Measurements from ENCODE around the gene TSPAN8. TPM values are rescaled to one million over a fixed set of nuclear protein-coding genes. Genes with fewer than 3 reads are reported as not detected.

The TSPAN8 gene
- total RNA-seq, 5 donors from 2014 or later (not counting 1 experiment from before 2014, with no cell fraction given) = 0.28 to 0.70 (median 0.30) TPM; not detected in 2

DNA sequence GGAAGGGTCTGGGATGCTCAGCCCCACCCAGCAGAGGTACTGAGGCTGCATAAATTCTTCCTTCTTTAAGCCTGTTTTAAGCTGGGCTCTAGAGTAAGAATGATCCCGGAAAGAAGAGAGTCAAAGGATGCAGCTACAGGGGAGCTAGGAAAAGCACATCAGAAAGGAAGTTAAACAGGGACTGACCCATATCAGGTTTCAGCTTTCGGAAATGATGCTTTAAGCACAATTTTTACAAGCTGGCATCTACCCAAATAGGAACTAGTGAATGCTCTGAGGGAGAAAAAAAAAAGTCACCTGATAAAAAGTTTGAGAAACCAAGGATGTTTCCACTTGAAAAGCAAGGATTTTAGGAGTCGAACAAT lies 22.0 kb downstream of the TSPAN8 start:
- no peak for ATAC-seq (replicated peaks in 1 of 4)
- WGBS (ENCODE audit: insufficient coverage) = 64% methylated on average over 1 of the region's 3 CpGs
- POLR2A ChIA-PET = no interaction called here

DNA sequence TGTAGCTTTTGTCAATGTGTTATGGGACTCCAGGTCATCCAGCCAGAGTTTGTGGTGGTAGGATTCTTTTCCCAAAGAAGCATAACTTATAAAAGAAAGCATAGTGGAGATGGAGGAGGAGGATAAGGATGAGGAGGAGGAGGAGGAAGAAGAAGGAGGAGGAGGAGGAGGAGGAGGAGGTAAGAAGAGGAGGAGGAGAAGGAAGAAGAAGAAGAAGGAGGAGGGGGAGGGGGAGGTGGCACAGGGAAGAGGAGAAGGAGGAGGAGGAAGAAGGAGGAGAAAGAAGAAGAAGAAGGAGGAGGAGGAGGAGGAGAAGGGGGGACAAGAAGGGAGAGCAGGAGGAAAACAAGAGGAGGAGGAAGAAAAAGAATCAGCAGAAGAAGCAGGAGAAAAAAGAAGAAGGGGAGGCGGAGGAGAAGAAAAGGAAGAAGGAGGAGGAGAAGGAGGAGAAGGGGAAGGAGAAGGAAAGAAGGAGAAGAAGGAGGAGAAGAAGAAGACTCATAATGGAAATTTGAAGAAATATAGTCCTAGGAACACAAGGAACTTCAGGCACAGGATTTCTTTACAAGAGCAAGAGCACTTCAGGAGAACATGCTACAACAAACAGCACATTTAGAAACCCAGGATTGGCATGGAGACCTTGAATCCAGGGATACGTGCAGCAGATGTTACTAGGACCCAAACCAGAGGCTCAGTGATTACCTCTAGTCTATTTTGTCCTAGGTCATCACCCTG lies 22.6 kb downstream of the TSPAN8 start:
- Histone ChIP-seq H3K27ac (ENCODE audit: low read length) (no peak overlapping the region), H3K27me3 (replicated peaks in 1 of 2; ENCODE audit: control insufficient read depth in 2 of 2, extremely low read depth in 1 of 2, insufficient read depth in 2 of 2, low read length in 1 of 2) (no peaks in the 10 kb centered on the region), H3K9me3 (no peaks in the 10 kb centered on the region), H3K36me3 (ENCODE audit: control insufficient read depth in 2 of 2, extremely low read depth in 1 of 2, insufficient read depth in 1 of 2, low read length in 1 of 2) (no peaks in the 10 kb centered on the region), H3K4me1 (ENCODE audit: control insufficient read depth in 1 of 2, extremely low read depth in 1 of 2, insufficient read depth in 2 of 2, low read length in 2 of 2) (no peaks in the 10 kb centered on the region), H3K4me3 (ENCODE audit: control insufficient read depth in 1 of 2, extremely low read depth in 1 of 2, low read length in 1 of 2) (no peak overlapping the region)
- Mint-ChIP-seq H3K4me1 (no peaks in the 10 kb centered on the region), H3K9me3 (peaks cover 2 to 5% (median 3%) of the 10 kb centered on the region in 3 donors), H3K4me3 (no peak overlapping the region), H3K27ac (no peak overlapping the region), H3K36me3 (no peaks in the 10 kb centered on the region), H3K27me3 (no peaks in the 10 kb centered on the region)
- WGBS (ENCODE audit: insufficient coverage) = 56% methylated on average over 2 of the region's 2 CpGs
- CTCF ChIA-PET = no interaction called here
- no peak for DNase-seq
- no peak for ATAC-seq (replicated peaks in 1 of 4)
- POLR2A ChIA-PET = interaction anchor here in 1 of 2 donors (0.6 kb wide), 1 partner anchor 151 kb away, joined by 3 read pairs; no protein-coding TSS in a partner anchor

More for the DNA sequence above, 22.0 kb downstream of the TSPAN8 start:
- no peaks in the 10 kb centered on the region for H3K27me3 Mint-ChIP-seq
- H3K27ac ChIP-seq (ENCODE audit: low read length) = no peak overlapping the region
- CTCF ChIA-PET = no interaction called here
- no peak overlapping the region for H3K4me3 Mint-ChIP-seq
- H3K4me1 ChIP-seq (ENCODE audit: control insufficient read depth in 1 of 2, extremely low read depth in 1 of 2, insufficient read depth in 2 of 2, low read length in 2 of 2) = no peaks in the 10 kb centered on the region
- H3K9me3 Mint-ChIP-seq = peaks cover 2 to 5% (median 3%) of the 10 kb centered on the region in 3 donors
- H3K4me3 ChIP-seq (ENCODE audit: control insufficient read depth in 1 of 2, extremely low read depth in 1 of 2, low read length in 1 of 2) = no peak overlapping the region
- H3K36me3 Mint-ChIP-seq = no peaks in the 10 kb centered on the region
- H3K27ac Mint-ChIP-seq = no peak overlapping the region
- DNase-seq = no peak
- H3K27me3 ChIP-seq (replicated peaks in 1 of 2; ENCODE audit: control insufficient read depth in 2 of 2, extremely low read depth in 1 of 2, insufficient read depth in 2 of 2, low read length in 1 of 2) = no peaks in the 10 kb centered on the region
- no peaks in the 10 kb centered on the region for H3K4me1 Mint-ChIP-seq
- no peaks in the 10 kb centered on the region for H3K36me3 ChIP-seq (ENCODE audit: control insufficient read depth in 2 of 2, extremely low read depth in 1 of 2, insufficient read depth in 1 of 2, low read length in 1 of 2)
- H3K9me3 ChIP-seq = no peaks in the 10 kb centered on the region

DNA sequence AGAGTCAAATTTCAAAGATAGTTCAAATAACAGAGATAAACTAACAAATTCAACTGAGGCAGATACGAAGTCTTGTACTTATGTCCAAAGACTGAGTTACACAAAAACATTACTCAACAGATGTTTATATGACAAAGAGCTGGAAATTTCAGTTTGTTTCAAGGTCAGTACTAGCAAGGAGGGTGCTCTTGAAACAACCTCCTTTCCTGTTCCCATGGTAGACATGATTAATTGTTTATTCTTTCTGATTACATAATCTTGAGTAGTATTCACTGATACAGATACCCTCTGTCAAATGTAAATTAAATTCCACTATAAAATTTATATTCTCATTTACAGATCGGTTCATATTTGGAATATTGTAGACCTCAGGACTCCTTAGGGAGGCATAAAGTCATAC lies 23.4 kb downstream of the TSPAN8 start:
- Histone ChIP-seq H3K27me3 (replicated peaks in 1 of 2; ENCODE audit: control insufficient read depth in 2 of 2, extremely low read depth in 1 of 2, insufficient read depth in 2 of 2, low read length in 1 of 2) (no peaks in the 10 kb centered on the region), H3K27ac (ENCODE audit: low read length) (no peak overlapping the region), H3K4me1 (ENCODE audit: control insufficient read depth in 1 of 2, extremely low read depth in 1 of 2, insufficient read depth in 2 of 2, low read length in 2 of 2) (no peaks in the 10 kb centered on the region), H3K4me3 (ENCODE audit: control insufficient read depth in 1 of 2, extremely low read depth in 1 of 2, low read length in 1 of 2) (no peak overlapping the region), H3K36me3 (ENCODE audit: control insufficient read depth in 2 of 2, extremely low read depth in 1 of 2, insufficient read depth in 1 of 2, low read length in 1 of 2) (no peaks in the 10 kb centered on the region), H3K9me3 (no peaks in the 10 kb centered on the region)
- ChIA-PET POLR2A (interaction anchor here in 1 of 2 donors (0.6 kb wide), 1 partner anchor 150 kb away, joined by 3 read pairs; no protein-coding TSS in a partner anchor), CTCF (no interaction called here)
- WGBS (ENCODE audit: insufficient coverage) = no CpG with 5 or more reads among the region's 2 CpGs
- DNase-seq (no peak), ATAC-seq (replicated peaks in 1 of 4) (no peak)
- Mint-ChIP-seq H3K27ac (no peak overlapping the region), H3K27me3 (no peaks in the 10 kb centered on the region), H3K9me3 (peaks cover 2 to 5% (median 3%) of the 10 kb centered on the region in 3 donors), H3K4me3 (no peak overlapping the region), H3K36me3 (no peaks in the 10 kb centered on the region), H3K4me1 (no peaks in the 10 kb centered on the region)

DNA sequence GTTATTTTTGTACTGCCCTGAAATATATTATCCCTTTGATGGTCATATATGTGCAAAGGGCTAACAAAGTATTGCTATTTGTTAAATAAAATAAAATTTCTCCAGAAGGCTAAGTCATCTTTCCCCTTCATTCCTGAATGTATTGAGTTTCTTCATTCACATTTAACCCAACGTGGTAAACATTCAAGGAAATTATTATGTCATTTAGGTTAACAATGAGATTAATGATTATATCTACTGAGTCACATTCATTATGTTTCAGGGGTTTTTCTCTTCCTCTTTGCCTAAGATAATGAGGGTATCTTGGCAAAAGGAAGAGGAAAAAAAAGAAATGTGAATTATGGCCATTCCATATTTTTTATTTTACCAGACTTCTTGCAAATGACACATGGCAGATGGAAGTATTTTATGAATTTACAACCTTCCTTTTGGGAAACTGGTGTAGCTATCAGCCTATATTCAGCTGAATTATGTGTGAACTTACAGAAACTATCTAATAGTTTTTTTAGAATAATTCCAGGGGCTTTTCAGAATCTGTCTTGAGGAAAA lies 27.2 kb downstream of the TSPAN8 start:
- POLR2A ChIA-PET = no interaction called here

DNA sequence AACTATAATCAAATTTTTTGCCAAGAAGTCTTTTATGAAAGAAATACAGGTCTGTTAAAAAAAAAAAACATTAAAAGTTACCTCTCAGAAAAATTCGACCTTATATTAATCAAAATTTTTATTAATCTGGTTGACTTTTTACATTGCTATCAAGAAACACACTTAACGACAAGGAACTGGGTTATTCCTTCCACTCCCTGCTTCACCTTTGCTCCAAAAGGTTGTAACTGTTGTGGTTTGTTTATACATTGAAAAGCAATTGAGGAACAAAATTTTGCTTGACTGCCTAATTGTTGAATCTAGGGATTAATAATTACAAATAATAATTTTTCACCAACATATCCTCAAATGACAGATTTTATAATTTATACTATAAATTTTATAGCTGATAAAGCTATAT lies 28.4 kb downstream of the TSPAN8 start:
- no CpG with 5 or more reads among the region's 2 CpGs for whole genome bisulfite sequencing (ENCODE audit: insufficient coverage)
- H3K4me1 Mint-ChIP-seq = no peaks in the 10 kb centered on the region
- ChIA-PET POLR2A (no interaction called here), CTCF (no interaction called here)
- DNase-seq (no peak), ATAC-seq (replicated peaks in 1 of 4) (no peak)
- no peak overlapping the region for H3K4me3 Mint-ChIP-seq
- no peak overlapping the region for H3K4me3 ChIP-seq (ENCODE audit: control insufficient read depth in 1 of 2, extremely low read depth in 1 of 2, low read length in 1 of 2)
- no peaks in the 10 kb centered on the region for H3K36me3 ChIP-seq (ENCODE audit: control insufficient read depth in 2 of 2, extremely low read depth in 1 of 2, insufficient read depth in 1 of 2, low read length in 1 of 2)
- no peaks in the 10 kb centered on the region for H3K27me3 ChIP-seq (replicated peaks in 1 of 2; ENCODE audit: control insufficient read depth in 2 of 2, extremely low read depth in 1 of 2, insufficient read depth in 2 of 2, low read length in 1 of 2)
- H3K27me3 Mint-ChIP-seq = no peaks in the 10 kb centered on the region
- H3K9me3 Mint-ChIP-seq = peaks cover 0 to 3% (median 2%) of the 10 kb centered on the region in 3 donors
- H3K27ac Mint-ChIP-seq = no peak overlapping the region
- no peak overlapping the region for H3K27ac ChIP-seq (ENCODE audit: low read length)
- no peaks in the 10 kb centered on the region for H3K4me1 ChIP-seq (ENCODE audit: control insufficient read depth in 1 of 2, extremely low read depth in 1 of 2, insufficient read depth in 2 of 2, low read length in 2 of 2)
- no peaks in the 10 kb centered on the region for H3K9me3 ChIP-seq
- H3K36me3 Mint-ChIP-seq = no peaks in the 10 kb centered on the region

More for the DNA sequence above, 27.2 kb downstream of the TSPAN8 start:
- peaks cover 2 to 3% (median 3%) of the 10 kb centered on the region in 3 donors for H3K9me3 Mint-ChIP-seq
- no CpG with 5 or more reads among the region's 1 CpG for WGBS (ENCODE audit: insufficient coverage)
- no peak for ATAC-seq (replicated peaks in 1 of 4)
- no peak for DNase-seq
- Histone ChIP-seq H3K4me1 (ENCODE audit: control insufficient read depth in 1 of 2, extremely low read depth in 1 of 2, insufficient read depth in 2 of 2, low read length in 2 of 2) (no peaks in the 10 kb centered on the region), H3K27ac (ENCODE audit: low read length) (no peak overlapping the region), H3K4me3 (ENCODE audit: control insufficient read depth in 1 of 2, extremely low read depth in 1 of 2, low read length in 1 of 2) (no peak overlapping the region), H3K27me3 (replicated peaks in 1 of 2; ENCODE audit: control insufficient read depth in 2 of 2, extremely low read depth in 1 of 2, insufficient read depth in 2 of 2, low read length in 1 of 2) (no peaks in the 10 kb centered on the region), H3K9me3 (no peaks in the 10 kb centered on the region), H3K36me3 (ENCODE audit: control insufficient read depth in 2 of 2, extremely low read depth in 1 of 2, insufficient read depth in 1 of 2, low read length in 1 of 2) (no peaks in the 10 kb centered on the region)
- H3K4me1 Mint-ChIP-seq = no peaks in the 10 kb centered on the region
- no peaks in the 10 kb centered on the region for H3K36me3 Mint-ChIP-seq
- CTCF ChIA-PET = no interaction called here
- no peak overlapping the region for H3K27ac Mint-ChIP-seq
- no peak overlapping the region for H3K4me3 Mint-ChIP-seq
- no peaks in the 10 kb centered on the region for H3K27me3 Mint-ChIP-seq

- no peak overlapping the region for H3K27ac Mint-ChIP-seq
- H3K9me3 Mint-ChIP-seq = peaks cover 0 to 3% (median 0%) of the 10 kb centered on the region in 3 donors
- Histone ChIP-seq H3K4me1 (ENCODE audit: control insufficient read depth in 1 of 2, extremely low read depth in 1 of 2, insufficient read depth in 2 of 2, low read length in 2 of 2) (no peaks in the 10 kb centered on the region), H3K27me3 (replicated peaks in 1 of 2; ENCODE audit: control insufficient read depth in 2 of 2, extremely low read depth in 1 of 2, insufficient read depth in 2 of 2, low read length in 1 of 2) (no peaks in the 10 kb centered on the region), H3K36me3 (ENCODE audit: control insufficient read depth in 2 of 2, extremely low read depth in 1 of 2, insufficient read depth in 1 of 2, low read length in 1 of 2) (no peaks in the 10 kb centered on the region), H3K27ac (ENCODE audit: low read length) (no peak overlapping the region), H3K4me3 (ENCODE audit: control insufficient read depth in 1 of 2, extremely low read depth in 1 of 2, low read length in 1 of 2) (no peak overlapping the region), H3K9me3 (no peaks in the 10 kb centered on the region)
- no peak overlapping the region for H3K4me3 Mint-ChIP-seq
- WGBS (ENCODE audit: insufficient coverage) = no CpG with 5 or more reads among the region's 1 CpG
- ChIA-PET CTCF (no interaction called here), POLR2A (no interaction called here)
- ATAC-seq (replicated peaks in 1 of 4) (no peak), DNase-seq (no peak)
- no peaks in the 10 kb centered on the region for H3K27me3 Mint-ChIP-seq
- no peaks in the 10 kb centered on the region for H3K4me1 Mint-ChIP-seq
- H3K36me3 Mint-ChIP-seq = no peaks in the 10 kb centered on the region
Observed at GRCh38 chr12:71128191-71128788, 29.5 kb downstream of the TSPAN8 start.

All from T-cell (primary cell).